Keratinocyte (primary cell): ENCODE measurements around the gene TNFRSF6B.

ENCODE experiments used
- CTCF ChIP-seq, 3 experiments: IDR thresholded peaks in 1 of 3; conservative IDR thresholded peaks in 1 of 3; optimal IDR thresholded peaks in 1 of 3; 2 replicates in 2 of 3; 3 replicates in 1 of 3; pipeline versions ENCODE3 to v1.5.1; 2011; ENCODE audit warnings: low read length in 3 of 3, mild to moderate bottlenecking in 3 of 3, moderate library complexity in 2 of 3, control low read depth in 1 of 3, inconsistent platforms in 1 of 3; ENCODE audit not compliant: insufficient read depth in 2 of 3; ENCODE audit errors: extremely low read depth in 1 of 3
- EZH2 ChIP-seq: IDR thresholded peaks from one replicate; pipeline ENCODE4 v1.6.1; 2012; ENCODE audit warnings: inconsistent platforms, mild to moderate bottlenecking, low read length, moderate library complexity

- TF ChIP-seq CTCF (optimal IDR thresholded peaks at IDR 0.05 in 1 of 3, IDR thresholded peaks at IDR 0.05 in 1 of 3, conservative IDR thresholded peaks at IDR 0.05 in 1 of 3; ENCODE audit: extremely low read depth in 1 of 3, insufficient read depth in 2 of 3, low read length in 3 of 3) (no peak), EZH2 (no peak)
These were observed 32.2 kb upstream of the TNFRSF6B start for GRCh38 chr20:63664143-63664851.
